Stimulated activated CD4-positive, alpha-beta T cell treated with anti-CD3 and anti-CD28 coated beads, Interleukin-15, amount 100 ng/mL, for 48 hours (primary cell): ENCODE measurements around the gene ANKRD10.

Experiments
- DNase-seq, 2 donors: peaks; one replicate each; pipeline ENCODE4 v3.0.0-alpha.2; 2020; ENCODE audit warnings: low read depth in 2 of 2

Gene ANKRD10

DNA sequence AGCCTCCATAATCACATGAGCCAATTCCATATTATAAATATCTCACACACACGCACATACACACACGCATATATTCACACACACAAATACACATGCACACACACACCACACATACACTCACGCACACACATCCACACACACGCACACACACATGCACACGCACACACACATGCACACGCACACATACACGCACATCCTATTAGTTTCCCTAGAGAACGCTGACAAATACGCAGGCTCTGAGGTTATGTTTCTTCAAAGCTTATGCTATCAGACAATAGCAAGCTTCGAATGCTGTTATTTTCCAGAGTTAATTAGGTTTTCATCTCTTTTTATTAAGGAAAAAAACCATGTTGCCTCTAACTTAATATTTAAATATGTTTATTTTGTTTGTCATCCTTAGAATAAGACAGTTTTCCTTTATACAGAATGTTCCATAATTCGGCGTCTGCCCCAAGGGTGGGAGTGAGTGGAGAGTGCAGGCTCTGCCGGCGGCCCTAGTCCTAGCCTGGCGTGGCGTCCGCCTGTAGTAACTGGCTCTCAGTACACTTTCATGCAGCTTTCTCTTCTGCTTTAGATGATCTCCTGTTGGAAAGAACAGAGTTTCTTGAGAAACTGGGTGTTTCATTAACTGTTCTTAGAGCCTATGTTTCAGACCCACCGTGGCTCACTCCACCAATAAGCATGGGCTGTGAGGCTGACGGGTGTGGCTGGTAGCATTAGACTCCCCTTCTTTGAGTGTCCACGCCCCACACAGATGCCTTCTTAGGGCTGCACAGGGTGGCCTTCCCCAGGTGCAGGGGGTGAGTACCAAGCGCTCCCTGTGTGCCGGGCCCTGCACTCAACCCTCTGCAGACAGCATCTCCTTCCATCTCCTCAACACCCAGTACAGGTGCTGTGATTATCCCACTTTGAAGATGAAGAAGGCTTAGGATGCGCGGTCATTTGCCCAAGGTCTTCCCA lies 30.4 kb upstream of the ANKRD10 start:
- DNase-seq, result no peak

GRCh38 chr13:110944121-110944967 lies 29.5 kb upstream of the ANKRD10 start:
- peak in 1 of 2 donors; percentile 30 for DNase-seq

DNA sequence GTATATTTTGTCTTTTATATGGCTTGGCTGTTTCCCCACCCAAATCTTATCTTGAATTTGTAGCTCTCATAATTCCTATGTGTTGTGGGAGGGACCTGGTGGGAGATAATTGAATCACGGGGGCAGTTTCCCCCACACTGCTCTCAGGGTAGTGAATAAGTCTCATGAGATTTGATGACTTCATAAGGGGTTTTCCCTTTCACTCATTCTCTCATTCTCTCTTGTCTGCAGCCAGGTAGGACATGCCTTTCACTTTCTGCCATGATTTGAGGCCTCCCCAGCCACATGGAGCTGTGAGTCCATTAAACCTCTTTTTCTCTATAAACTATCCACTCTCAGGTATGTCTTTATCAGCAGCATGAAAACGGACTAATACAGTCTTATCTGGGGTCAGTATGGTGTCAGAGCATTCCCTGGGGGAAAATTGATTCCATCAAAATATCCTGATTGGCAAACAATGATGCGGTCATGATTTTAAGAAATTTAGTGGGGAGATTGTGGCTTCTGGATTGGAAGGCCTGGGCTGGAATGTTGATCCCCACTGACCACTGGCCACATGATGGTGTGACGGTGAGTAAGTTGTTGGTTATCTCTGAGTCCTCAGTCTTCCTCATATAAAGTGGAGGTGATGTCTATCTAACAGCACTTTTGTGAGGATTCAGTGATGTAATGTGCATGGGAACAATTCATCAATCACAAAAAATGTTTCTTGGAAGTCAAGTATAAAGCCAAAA lies 27.5 kb upstream of the ANKRD10 start:
- peak; percentile 17 to 19 for DNase-seq

- no peak for DNase-seq
Measured at GRCh38 chr13:110938662-110939421, 24.0 kb upstream of the ANKRD10 start.

DNA sequence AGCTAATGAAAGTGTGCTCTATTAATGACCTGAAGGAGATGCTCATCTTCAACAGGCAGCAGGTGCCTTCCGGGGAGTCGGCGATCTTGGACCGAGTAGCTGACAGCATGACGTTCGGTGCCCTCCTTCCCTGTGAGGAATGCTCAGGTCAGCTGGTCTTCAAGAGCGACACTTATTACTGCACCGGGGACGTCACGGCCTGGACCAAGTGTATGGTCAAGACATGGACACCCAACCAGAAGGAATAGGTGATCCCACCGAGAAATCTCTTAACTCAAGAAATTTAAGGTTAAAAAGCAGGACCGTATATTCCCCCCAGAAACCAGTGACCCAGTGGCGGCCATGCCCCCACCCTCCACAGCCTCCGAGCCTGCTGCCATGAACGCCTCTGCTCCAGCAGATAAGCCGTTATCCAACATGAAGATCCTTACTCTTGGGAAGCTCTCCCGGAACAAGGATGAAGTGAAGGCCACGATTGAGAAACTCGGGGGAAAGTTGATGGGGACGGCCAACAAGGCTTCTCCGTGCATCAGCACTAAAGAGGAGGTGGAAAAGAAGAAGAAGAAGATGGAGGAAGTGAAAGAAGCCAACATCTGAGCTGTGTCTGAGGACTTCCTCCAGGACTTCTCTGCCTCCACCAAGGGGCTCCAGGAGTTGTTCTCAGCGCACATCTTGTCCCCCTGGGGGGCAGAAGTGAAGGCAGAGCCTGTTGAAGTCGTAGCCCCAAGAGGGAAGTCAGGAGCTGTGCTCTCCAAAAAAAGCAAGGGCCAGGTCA lies 22.8 kb upstream of the ANKRD10 start:
- DNase-seq, result no peak

GRCh38 chr13:110936519-110936918 lies 21.6 kb upstream of the ANKRD10 start:
- no peak for DNase-seq

DNA sequence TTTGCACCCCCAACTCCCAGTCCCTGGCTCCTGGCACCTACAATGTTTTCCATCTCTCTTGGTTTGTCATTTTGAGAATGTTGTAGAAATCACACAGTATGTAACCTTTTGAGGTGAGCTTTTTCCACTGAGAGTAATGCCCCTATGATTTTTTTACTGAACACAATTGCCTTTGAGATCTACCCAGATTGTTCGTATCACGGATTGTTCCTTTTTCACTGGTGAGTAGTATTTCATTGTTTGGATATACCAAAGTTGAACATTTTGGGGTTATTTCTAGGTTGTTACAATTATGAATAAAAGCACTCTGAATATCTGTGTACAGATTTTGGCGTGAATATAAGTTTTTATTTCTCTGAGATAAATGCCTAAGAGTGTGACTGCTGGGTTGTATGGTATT lies 17.7 kb upstream of the ANKRD10 start:
- DNase-seq, result no peak

GRCh38 chr13:110929104-110929777 lies 14.4 kb upstream of the ANKRD10 start:
- no peak for DNase-seq

DNA sequence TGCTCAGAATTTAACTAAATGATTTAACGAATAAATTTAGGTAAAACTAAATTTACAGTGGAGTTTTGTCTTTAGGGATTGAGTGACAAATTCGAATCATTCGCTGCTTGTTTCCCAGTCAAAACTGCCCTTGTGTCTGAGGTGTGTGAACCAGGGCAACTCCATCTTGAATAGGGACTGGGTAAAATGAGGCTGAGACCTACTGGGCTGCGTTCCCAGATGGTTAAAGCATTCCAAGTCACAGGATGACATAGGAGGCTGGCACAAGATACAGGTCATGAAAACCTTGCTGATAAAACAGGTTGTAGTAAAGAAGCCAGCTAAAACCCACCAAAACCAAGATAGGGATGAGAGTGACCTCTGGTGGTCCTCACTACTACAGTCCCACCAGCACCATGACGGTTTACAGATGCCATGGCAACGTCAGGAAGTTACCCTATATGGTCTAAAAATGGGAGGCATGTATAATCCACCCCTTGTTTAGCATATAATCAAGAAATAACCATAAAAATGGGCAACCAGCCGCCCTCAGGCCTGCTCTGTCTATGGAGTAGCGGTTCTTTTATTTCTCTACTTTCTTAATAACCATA lies 10.2 kb upstream of the ANKRD10 start:
- no peak for DNase-seq

- no peak for DNase-seq
Measured at GRCh38 chr13:110924639-110924934, 9.7 kb upstream of the ANKRD10 start.

DNA sequence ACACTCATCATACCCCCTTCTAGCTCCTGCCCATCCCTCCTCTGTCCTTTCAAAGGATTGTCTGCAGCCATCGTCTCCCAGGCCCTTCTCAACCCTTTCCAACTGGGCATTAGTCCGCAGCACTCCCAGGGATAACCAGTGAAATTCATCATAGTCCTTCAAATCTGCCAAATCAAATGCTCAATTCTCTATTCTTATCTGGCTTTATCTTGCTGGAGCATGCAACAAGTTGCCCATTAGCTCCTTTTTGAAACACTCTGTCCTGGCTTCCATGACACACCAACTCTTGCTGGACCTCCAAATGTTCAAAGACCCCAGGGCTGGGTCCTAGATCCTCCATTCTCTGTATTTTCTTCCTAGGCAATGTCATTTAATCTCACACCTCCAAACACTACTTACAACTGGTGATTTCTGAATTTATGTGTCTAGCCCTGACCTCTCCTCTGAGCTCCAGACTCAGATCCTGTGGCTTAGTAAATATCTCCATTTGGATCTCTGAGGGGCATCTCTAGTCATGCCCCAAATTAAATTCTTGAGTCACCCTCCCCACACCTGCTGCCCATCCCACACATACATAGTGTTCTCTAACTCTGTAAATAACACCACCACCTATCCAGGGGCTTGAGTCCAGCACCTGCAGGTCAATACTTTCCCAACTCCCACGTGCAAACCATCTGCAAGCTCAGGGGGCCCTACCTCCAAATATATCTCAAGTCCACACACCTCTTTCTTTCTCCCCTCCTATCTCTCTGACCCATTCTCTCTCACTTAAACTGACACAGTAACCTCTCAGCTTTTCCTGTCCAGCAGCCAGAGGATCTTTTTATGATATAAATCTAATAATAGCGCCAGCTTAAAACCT lies 9.1 kb upstream of the ANKRD10 start:
- DNase-seq, result no peak

GRCh38 chr13:110923086-110923485 lies 8.2 kb upstream of the ANKRD10 start:
- DNase-seq, result no peak

DNA sequence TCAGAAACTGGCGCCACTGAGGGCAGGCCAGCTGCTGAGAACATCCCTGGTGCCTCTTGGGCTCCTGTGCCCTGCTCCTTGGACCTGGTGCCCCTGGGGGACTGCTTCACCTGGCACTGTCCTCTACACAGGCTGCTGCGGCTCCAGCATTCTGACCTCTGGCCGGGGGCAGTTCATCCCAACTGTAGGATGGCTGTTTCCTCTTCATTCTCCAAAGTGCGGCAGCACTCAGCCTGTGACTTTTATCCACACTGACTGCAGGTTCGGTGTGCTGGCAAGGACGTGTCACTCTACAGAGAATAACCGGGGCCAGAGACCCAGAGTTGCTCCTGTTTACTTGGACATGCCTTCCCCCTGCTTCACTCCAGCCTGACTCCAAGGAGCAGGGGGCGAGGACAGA lies 7.6 kb upstream of the ANKRD10 start:
- DNase-seq, result no peak

- DNase-seq, result no peak
Measured at GRCh38 chr13:110921695-110922094, 6.8 kb upstream of the ANKRD10 start.

DNA sequence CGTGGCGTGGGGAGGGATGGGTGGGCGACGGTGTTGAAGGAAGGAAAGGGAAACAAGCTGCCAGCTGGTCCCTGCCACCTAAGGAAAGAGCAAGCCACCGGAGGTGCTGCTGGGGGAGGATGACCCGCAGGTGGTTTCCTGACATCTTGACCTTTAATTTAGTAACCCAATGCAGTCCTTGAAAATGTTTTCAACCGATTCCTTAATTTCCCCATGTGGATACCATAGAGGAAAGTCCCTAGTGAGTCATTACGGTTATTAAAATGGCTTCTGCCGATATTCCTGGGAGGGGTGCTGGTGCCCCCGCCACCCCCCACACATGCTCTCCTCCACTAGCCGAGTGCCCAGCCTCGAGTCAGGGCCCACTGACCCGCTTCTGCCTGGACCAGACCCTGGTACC lies 6.3 kb upstream of the ANKRD10 start:
- DNase-seq, result no peak

GRCh38 chr13:110920038-110920437 lies 5.2 kb upstream of the ANKRD10 start:
- no peak for DNase-seq

- DNase-seq, result no peak
Measured at GRCh38 chr13:110916301-110917142, 1.7 kb upstream of the ANKRD10 start.

- no peak for DNase-seq
Measured at GRCh38 chr13:110915874-110916206, 971 bp upstream of the ANKRD10 start.
